GM23338 (cell line): ENCODE data around the gene SLX4IP.

Source experiments
- EZH2 ChIP-seq: fragments of 200-600 bp; sonication (generic); IDR thresholded peaks from one replicate; pipeline ENCODE4 v1.8.0; 2017; ENCODE audit warnings: antibody characterized with exemption, mild to moderate bottlenecking, low read depth; ENCODE audit not compliant: unreplicated experiment
- EZH2phosphoT487 ChIP-seq: fragments of 200-600 bp; sonication (generic); IDR thresholded peaks from one replicate; pipeline ENCODE4 v1.8.1; 2018; ENCODE audit warnings: antibody characterized with exemption; ENCODE audit not compliant: unreplicated experiment
- JUNB ChIP-seq: IDR thresholded peaks from one replicate; pipeline ENCODE4 v1.6.1; 2016; ENCODE audit warnings: antibody characterized with exemption; ENCODE audit not compliant: unreplicated experiment
- POLR2AphosphoS5 ChIP-seq: IDR thresholded peaks from 2 replicates; pipeline ENCODE4 v1.6.1; 2016; ENCODE audit warnings: antibody characterized with exemption, low read depth
- TF ChIP-seq, protein P1 (sequence below), 2 experiments: fragments of 200-600 bp in 1 of 2; sonication (generic) in 1 of 2; conservative IDR thresholded peaks; 2 replicates each; pipeline versions ENCODE4 v1.5.1 to v1.6.1; 2016 to 2017; ENCODE audit warnings: antibody characterized with exemption in 2 of 2, low read depth in 2 of 2, mild to moderate bottlenecking in 2 of 2, moderate library complexity in 1 of 2
- TF ChIP-seq, protein P2 (sequence below): IDR thresholded peaks from one replicate; pipeline ENCODE4 v1.6.1; 2018; ENCODE audit warnings: antibody characterized with exemption; ENCODE audit not compliant: unreplicated experiment

DNA sequence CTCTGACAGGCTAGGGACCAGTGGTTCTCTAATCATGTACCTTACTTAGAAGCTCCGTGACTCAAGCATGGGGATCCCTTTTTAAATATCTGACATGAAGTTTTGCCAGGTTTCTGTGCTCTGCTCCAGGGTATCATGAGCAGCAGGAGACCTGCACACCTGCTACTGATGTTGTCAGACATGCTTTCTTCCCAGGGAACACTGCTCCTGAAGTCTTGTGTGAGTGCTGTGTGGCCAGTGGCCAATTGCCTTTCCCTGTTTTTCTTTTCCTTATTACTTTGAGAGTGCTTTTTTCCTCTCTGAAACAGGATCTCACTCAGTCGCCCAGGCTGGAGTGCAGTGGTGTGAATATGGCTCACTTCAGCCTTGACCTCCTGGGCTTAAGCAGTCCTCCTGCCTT is 26.4 kb downstream of the SLX4IP start:
- no peak for TF ChIP-seq EZH2phosphoT487
- TF ChIP-seq EZH2: no peak
- TF ChIP-seq, protein P1, sequence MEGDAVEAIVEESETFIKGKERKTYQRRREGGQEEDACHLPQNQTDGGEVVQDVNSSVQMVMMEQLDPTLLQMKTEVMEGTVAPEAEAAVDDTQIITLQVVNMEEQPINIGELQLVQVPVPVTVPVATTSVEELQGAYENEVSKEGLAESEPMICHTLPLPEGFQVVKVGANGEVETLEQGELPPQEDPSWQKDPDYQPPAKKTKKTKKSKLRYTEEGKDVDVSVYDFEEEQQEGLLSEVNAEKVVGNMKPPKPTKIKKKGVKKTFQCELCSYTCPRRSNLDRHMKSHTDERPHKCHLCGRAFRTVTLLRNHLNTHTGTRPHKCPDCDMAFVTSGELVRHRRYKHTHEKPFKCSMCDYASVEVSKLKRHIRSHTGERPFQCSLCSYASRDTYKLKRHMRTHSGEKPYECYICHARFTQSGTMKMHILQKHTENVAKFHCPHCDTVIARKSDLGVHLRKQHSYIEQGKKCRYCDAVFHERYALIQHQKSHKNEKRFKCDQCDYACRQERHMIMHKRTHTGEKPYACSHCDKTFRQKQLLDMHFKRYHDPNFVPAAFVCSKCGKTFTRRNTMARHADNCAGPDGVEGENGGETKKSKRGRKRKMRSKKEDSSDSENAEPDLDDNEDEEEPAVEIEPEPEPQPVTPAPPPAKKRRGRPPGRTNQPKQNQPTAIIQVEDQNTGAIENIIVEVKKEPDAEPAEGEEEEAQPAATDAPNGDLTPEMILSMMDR (conservative IDR thresholded peaks at IDR 0.05; ENCODE audit: low read depth in 2 of 2): no peak
- no peak for TF ChIP-seq JUNB
- TF ChIP-seq, protein P2, sequence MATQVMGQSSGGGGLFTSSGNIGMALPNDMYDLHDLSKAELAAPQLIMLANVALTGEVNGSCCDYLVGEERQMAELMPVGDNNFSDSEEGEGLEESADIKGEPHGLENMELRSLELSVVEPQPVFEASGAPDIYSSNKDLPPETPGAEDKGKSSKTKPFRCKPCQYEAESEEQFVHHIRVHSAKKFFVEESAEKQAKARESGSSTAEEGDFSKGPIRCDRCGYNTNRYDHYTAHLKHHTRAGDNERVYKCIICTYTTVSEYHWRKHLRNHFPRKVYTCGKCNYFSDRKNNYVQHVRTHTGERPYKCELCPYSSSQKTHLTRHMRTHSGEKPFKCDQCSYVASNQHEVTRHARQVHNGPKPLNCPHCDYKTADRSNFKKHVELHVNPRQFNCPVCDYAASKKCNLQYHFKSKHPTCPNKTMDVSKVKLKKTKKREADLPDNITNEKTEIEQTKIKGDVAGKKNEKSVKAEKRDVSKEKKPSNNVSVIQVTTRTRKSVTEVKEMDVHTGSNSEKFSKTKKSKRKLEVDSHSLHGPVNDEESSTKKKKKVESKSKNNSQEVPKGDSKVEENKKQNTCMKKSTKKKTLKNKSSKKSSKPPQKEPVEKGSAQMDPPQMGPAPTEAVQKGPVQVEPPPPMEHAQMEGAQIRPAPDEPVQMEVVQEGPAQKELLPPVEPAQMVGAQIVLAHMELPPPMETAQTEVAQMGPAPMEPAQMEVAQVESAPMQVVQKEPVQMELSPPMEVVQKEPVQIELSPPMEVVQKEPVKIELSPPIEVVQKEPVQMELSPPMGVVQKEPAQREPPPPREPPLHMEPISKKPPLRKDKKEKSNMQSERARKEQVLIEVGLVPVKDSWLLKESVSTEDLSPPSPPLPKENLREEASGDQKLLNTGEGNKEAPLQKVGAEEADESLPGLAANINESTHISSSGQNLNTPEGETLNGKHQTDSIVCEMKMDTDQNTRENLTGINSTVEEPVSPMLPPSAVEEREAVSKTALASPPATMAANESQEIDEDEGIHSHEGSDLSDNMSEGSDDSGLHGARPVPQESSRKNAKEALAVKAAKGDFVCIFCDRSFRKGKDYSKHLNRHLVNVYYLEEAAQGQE: no peak
- no peak for TF ChIP-seq POLR2AphosphoS5
